Testis (tissue), 2 donors: ENCODE data around the gene CPNE7.

ENCODE experiments used
- CTCF ChIP-seq, 3 experiments: fragments of 450-650 bp in 2 of 3; fragments of 200-600 bp in 1 of 3; sonication (generic) in 1 of 3; IDR thresholded peaks; one replicate each; pipeline ENCODE4 v1.5.1; 2016 to 2019; ENCODE audit warnings: antibody characterized with exemption in 3 of 3, mild to moderate bottlenecking in 2 of 3, moderate library complexity in 1 of 3
- POLR2A ChIP-seq: fragments of 450-650 bp; IDR thresholded peaks from one replicate; pipeline ENCODE4 v1.6.1; 2017; ENCODE audit warnings: antibody characterized with exemption, mild to moderate bottlenecking, moderate library complexity

DNA sequence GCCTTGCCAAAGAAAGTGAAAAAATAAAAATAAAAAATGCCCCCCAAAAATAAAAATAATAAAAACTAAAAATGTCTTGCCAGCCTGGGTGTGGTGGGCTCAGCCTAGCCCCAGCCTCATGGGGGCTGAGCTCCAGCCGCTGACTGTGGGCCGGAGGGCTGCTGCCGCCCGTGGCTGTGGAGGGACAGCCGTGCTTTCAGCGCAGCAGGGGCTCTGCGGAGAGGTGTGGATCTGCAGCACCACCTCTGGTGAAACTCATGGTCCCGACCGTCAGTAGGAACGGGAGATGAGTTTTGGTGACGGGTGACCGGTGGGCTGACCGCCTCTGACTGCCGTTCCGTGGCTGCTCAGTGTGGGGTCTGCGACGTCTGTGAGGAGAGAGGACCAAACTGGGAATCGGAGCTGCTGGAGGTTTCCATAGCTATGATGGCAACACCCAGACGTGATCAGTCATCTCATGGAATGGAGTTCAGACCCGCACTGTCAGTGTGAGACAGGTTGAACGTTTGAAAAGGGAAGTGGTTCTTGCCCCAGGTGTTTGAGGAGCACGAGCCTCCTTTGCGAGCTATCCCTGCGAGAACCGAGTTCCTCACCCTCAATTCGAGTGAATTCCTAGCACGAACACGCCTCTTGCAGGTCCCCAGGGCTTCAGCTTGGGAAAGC, 27.1 kb upstream of the CPNE7 start:
- TF ChIP-seq POLR2A (no peak), CTCF (IDR thresholded peaks at IDR 0.05) (no peak)
